IMR-90 (cell line): ENCODE data around the gene CYP11A1. TPM values are rescaled to one million over a fixed set of nuclear protein-coding genes. Genes with fewer than 3 reads are reported as not detected.

Source experiments
- ATAC-seq: fragments of 200-7000 bp; cut with Tn5 transposase; 2 replicates; pipeline ENCODE4 v1.9.1; 2020; ENCODE audit warnings: low read depth, mild to moderate bottlenecking, moderate library complexity
- BruUV-seq: library from RNA; stranded (reverse); fragments of 400-500 nt; replicated peaks from 2 replicates; lab custom pipeline; 2021; lab: Mats Ljungman, UMichigan
- CTCF ChIA-PET: fragments of 300-600 bp; formaldehyde crosslinking; extraction: SDS; loops from one replicate; lab custom pipeline; 2021; ENCODE audit warnings: antibody characterized with exemption; lab: Yijun Ruan, JAX
- POLR2A ChIA-PET: fragments of 300-600 bp; sonication (Branson Sonifier 250); formaldehyde crosslinking; loops from one replicate; lab custom pipeline; 2022; ENCODE audit warnings: antibody characterized with exemption; ENCODE audit not compliant: unreplicated experiment; lab: Charles Lee
- DNase-seq: peaks from one replicate; pipeline ENCODE4 v3.0.0; 2013
- H2AFZ ChIP-seq: replicated peaks from 2 replicates; pipeline ENCODE3; 2013; ENCODE audit warnings: low read length, mild to moderate bottlenecking; ENCODE audit not compliant: poor library complexity
- H2AK5ac ChIP-seq: 2 replicates; pipeline ENCODE4 v1.6.1; 2013; ENCODE audit warnings: low read depth, low read length, inconsistent platforms
- H2AK9ac ChIP-seq: replicated peaks from 2 replicates; pipeline ENCODE3; 2013; ENCODE audit warnings: mild to moderate bottlenecking, low read depth, low read length, moderate library complexity; ENCODE audit not compliant: poor library complexity
- H2BK120ac ChIP-seq: 2 replicates; pipeline ENCODE4 v1.6.1; 2013; ENCODE audit warnings: low read depth, low read length, inconsistent platforms
- H2BK15ac ChIP-seq: 3 replicates; pipeline ENCODE4 v1.6.1; 2013; ENCODE audit warnings: low read depth, low read length, inconsistent platforms
- H2BK20ac ChIP-seq: 2 replicates; pipeline ENCODE4 v1.6.1; 2013; ENCODE audit warnings: low read depth, mild to moderate bottlenecking, inconsistent platforms, low read length, moderate library complexity
- H2BK5ac ChIP-seq: 2 replicates; pipeline ENCODE4 v1.6.1; 2013; ENCODE audit warnings: mild to moderate bottlenecking, low read depth, low read length, inconsistent platforms; ENCODE audit not compliant: poor library complexity, severe bottlenecking
- H3K14ac ChIP-seq: replicated peaks from 2 replicates; pipeline ENCODE4 v1.6.1; 2013; ENCODE audit warnings: low read depth, low read length, inconsistent platforms
- H3K18ac ChIP-seq: 2 replicates; pipeline ENCODE4 v1.6.1; 2013; ENCODE audit warnings: low read depth, low read length, control low read depth
- H3K23ac ChIP-seq: 2 replicates; pipeline ENCODE4 v1.6.1; 2013; ENCODE audit warnings: low read depth, low read length, inconsistent platforms
- H3K27ac ChIP-seq: 2 replicates; pipeline ENCODE4 v1.5.1; 2013; ENCODE audit warnings: mild to moderate bottlenecking, control low read depth, low read length; ENCODE audit not compliant: insufficient read depth
- H3K27me3 ChIP-seq: 2 replicates; pipeline ENCODE4 v1.6.1; 2013; ENCODE audit warnings: low read length; ENCODE audit not compliant: control insufficient read depth, insufficient read depth
- H3K36me3 ChIP-seq: 2 replicates; pipeline ENCODE4 v1.6.1; 2013; ENCODE audit warnings: low read length, mixed read lengths; ENCODE audit not compliant: control insufficient read depth, insufficient read depth
- H3K4ac ChIP-seq: 2 replicates; pipeline ENCODE4 v1.6.1; 2013; ENCODE audit warnings: low read depth, low read length, inconsistent platforms
- H3K4me1 ChIP-seq: 2 replicates; pipeline ENCODE4 v1.6.1; 2013; ENCODE audit warnings: low read length, mixed read lengths; ENCODE audit not compliant: control insufficient read depth, insufficient read depth
- H3K4me2 ChIP-seq: 2 replicates; pipeline ENCODE4 v1.6.1; 2013; ENCODE audit warnings: low read depth, mild to moderate bottlenecking, control low read depth, low read length, moderate library complexity
- H3K4me3 ChIP-seq: 2 replicates; pipeline ENCODE4 v1.5.1; 2013; ENCODE audit warnings: low read depth, mild to moderate bottlenecking, control low read depth, low read length, moderate library complexity; ENCODE audit not compliant: insufficient read depth
- H3K56ac ChIP-seq: 2 replicates; pipeline ENCODE4 v1.6.1; 2013; ENCODE audit warnings: low read length, inconsistent platforms; ENCODE audit not compliant: insufficient read depth; ENCODE audit errors: extremely low read depth
- H3K79me1 ChIP-seq, 2 experiments: 2 replicates each; pipeline ENCODE4 v1.6.1; 2013; ENCODE audit warnings: low read length in 2 of 2, inconsistent platforms in 1 of 2, low read depth in 1 of 2
- H3K9ac ChIP-seq: 2 replicates; pipeline ENCODE4 v1.6.1; 2013; ENCODE audit warnings: low read depth, low read length, control low read depth
- H3K9me1 ChIP-seq: 2 replicates; pipeline ENCODE4 v1.6.1; 2013; ENCODE audit warnings: low read length, inconsistent platforms; ENCODE audit not compliant: insufficient read depth
- H3K9me3 ChIP-seq: 2 replicates; pipeline ENCODE4 v1.6.1; 2013; ENCODE audit warnings: low read length; ENCODE audit not compliant: control insufficient read depth, insufficient read depth
- H4K20me1 ChIP-seq: 2 replicates; pipeline ENCODE4 v1.6.1; 2013; ENCODE audit warnings: low read length, inconsistent platforms; ENCODE audit not compliant: insufficient read depth
- H4K5ac ChIP-seq: 2 replicates; pipeline ENCODE4 v1.6.1; 2013; ENCODE audit warnings: mild to moderate bottlenecking, low read depth, low read length, control low read depth
- H4K8ac ChIP-seq, 2 experiments: 2 replicates each; pipeline ENCODE4 v1.6.1; 2013; ENCODE audit warnings: low read depth in 2 of 2, low read length in 2 of 2, control low read depth in 1 of 2, inconsistent platforms in 1 of 2
- H4K91ac ChIP-seq: 2 replicates; pipeline ENCODE4 v1.6.1; 2013; ENCODE audit warnings: low read depth, low read length, inconsistent platforms; ENCODE audit not compliant: insufficient read depth
- BHLHE40 ChIP-seq: fragments of 150-350 bp; IDR thresholded peaks from 2 replicates; pipeline ENCODE4 v1.6.1; 2016; ENCODE audit warnings: mild to moderate bottlenecking, low read depth, low read length
- CEBPB ChIP-seq: IDR thresholded peaks from 2 replicates; pipeline ENCODE4 v1.6.1; 2012; ENCODE audit warnings: low read depth, low read length, improper control_type of control experiment
- FOS ChIP-seq: fragments of 150-350 bp; IDR thresholded peaks from 2 replicates; pipeline ENCODE4 v1.6.1; 2016; ENCODE audit warnings: low read depth, low read length
- MAFK ChIP-seq: IDR thresholded peaks from 2 replicates; pipeline ENCODE4 v1.6.1; 2012; ENCODE audit warnings: low read depth, low read length, improper control_type of control experiment
- NFE2L2 ChIP-seq: fragments of 150-350 bp; IDR thresholded peaks from 2 replicates; pipeline ENCODE4 v1.6.1; 2016; ENCODE audit warnings: low read depth, mild to moderate bottlenecking, low read length
- WGBS, 2 experiments: methylation state at CpG; one replicate each; pipeline versions ENCODE4 v1.1.5 to v1.1.7; 2013; ENCODE audit warnings: missing lambda C conversion rate in 2 of 2; ENCODE audit not compliant: insufficient read length in 1 of 2; ENCODE audit errors: extremely low coverage in 2 of 2; 5-methylcytosine and 5-hydroxymethylcytosine counted together
- dilution Hi-C: fragments of 300-500 bp; cut with HindIII; formaldehyde crosslinking; loops from one replicate; pipeline ENCODE4 v1.14.3; 2018; ENCODE audit warnings: low sequenced_read_pairs; ENCODE audit not compliant: unreplicated experiment
- in situ Hi-C: fragments of 300-500 bp; cut with MboI; formaldehyde crosslinking; loops from 3 replicates; pipeline ENCODE4 v1.14.3; 2019; ENCODE audit warnings: low sequenced_read_pairs, inconsistent platforms, mixed read lengths
- intact Hi-C: fragments of 100-400 bp; cut with micrococcal nuclease; formaldehyde crosslinking; loops from 2 replicates; pipeline ENCODE4 v1.10.0; 2022
- polyA plus RNA-seq, 3 experiments: library from polyadenylated mRNA; depleted of rRNA; stranded (reverse); fragments of >200 nt; gene quantifications; 2 replicates each; pipeline ENCODE4 v1.2.3, GENCODE V29; 2012; ENCODE audit warnings: low replicate concordance in 1 of 3
- total RNA-seq: library from RNA; depleted of rRNA; stranded (reverse); fragments of >200 nt; gene quantifications from 2 replicates; pipeline ENCODE4 v1.2.3, GENCODE V29; 2012
- TF ChIP-seq, protein P1 (sequence below): conservative IDR thresholded peaks from 2 replicates; pipeline ENCODE4 v1.5.1; 2012; ENCODE audit warnings: mild to moderate bottlenecking, low read depth, low read length, improper control_type of control experiment

The CYP11A1 gene
- total and polyA plus RNA-seq, 2 of the 4 experiments (the other 2 are of a cell fraction), result 0.18 to 0.50 TPM

DNA sequence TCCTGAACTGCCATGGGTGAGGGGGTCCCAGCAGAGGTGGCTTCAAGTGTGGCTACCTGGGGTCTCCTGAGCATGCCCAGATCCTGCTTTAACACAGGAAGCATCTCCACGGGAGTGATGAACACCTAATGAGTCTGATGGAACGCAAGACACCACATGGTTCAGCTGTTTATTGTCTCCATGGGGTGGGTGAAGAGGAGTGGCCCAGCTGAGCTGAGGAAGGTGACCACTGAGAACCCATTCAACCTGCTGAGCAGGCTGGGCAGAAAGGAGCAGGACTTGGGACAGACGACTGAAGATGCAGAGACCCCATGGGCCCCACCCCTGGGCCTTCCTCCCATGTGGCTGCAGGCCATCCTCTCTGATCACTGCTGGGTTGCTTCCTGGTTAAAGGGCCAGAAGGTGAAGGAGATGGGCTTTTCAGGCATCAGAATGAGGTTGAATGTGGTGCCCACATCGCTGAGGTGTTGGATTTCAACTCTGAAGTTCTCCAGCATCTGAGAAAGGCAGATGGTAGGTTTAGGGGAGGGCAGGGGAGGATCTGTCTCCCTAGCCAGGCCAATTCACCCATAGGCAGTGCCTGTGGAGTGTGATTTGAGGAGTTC lies 29.7 kb downstream of the CYP11A1 start:
- Histone ChIP-seq H3K4me3 (no peak overlapping the region), H2AK9ac (no peak overlapping the region), H2BK5ac (no peak overlapping the region), H3K23ac (no peak overlapping the region), H2BK120ac (no peak overlapping the region), H3K56ac (no peak overlapping the region), H3K4ac (no peak overlapping the region), H3K79me1 (no peaks in the 10 kb centered on the region), H4K20me1 (no peaks in the 10 kb centered on the region), H4K5ac (no peak overlapping the region), H3K36me3 (no peaks in the 10 kb centered on the region), H3K4me2 (no peak overlapping the region), H2AK5ac (no peak overlapping the region), H3K14ac (no peak overlapping the region), H4K8ac (no peak overlapping the region), H3K18ac (no peak overlapping the region), H3K9me3 (no peaks in the 10 kb centered on the region), H3K27ac (no peak overlapping the region), H3K9ac (no peak overlapping the region), H2AFZ (no peak overlapping the region), H2BK15ac (no peak overlapping the region), H3K4me1 (peaks cover 2% of the 10 kb centered on the region; the same call in 1 of the 2 replicates), H4K91ac (no peak overlapping the region), H3K27me3 (peaks cover 22% of the 10 kb centered on the region), H2BK20ac (no peak overlapping the region), H3K9me1 (peaks cover 17% of the 10 kb centered on the region; the same call in 1 of the 2 replicates)
- intact Hi-C loops (no loop called here), in situ Hi-C loops (no loop called here), dilution Hi-C loops (no loop called here)
- POLR2A ChIA-PET, result no interaction called here
- 89% methylated on average over 3 of the region's 4 CpGs; no CpG with 5 or more reads in 1 of the 2 experiments for WGBS, 2 experiments
- CTCF ChIA-PET, result interaction anchor here (1.0 kb wide), 1 partner anchor 30 kb away, joined by 3 read pairs; no protein-coding TSS in a partner anchor
- ATAC-seq (no peak), DNase-seq (no peak)
- TF ChIP-seq FOS (no peak), MAFK (no peak), CEBPB (no peak), NFE2L2 (no peak), BHLHE40 (no peak)
- TF ChIP-seq, protein P1, sequence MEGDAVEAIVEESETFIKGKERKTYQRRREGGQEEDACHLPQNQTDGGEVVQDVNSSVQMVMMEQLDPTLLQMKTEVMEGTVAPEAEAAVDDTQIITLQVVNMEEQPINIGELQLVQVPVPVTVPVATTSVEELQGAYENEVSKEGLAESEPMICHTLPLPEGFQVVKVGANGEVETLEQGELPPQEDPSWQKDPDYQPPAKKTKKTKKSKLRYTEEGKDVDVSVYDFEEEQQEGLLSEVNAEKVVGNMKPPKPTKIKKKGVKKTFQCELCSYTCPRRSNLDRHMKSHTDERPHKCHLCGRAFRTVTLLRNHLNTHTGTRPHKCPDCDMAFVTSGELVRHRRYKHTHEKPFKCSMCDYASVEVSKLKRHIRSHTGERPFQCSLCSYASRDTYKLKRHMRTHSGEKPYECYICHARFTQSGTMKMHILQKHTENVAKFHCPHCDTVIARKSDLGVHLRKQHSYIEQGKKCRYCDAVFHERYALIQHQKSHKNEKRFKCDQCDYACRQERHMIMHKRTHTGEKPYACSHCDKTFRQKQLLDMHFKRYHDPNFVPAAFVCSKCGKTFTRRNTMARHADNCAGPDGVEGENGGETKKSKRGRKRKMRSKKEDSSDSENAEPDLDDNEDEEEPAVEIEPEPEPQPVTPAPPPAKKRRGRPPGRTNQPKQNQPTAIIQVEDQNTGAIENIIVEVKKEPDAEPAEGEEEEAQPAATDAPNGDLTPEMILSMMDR, result no peak
- no TSS peak for BruUV-seq
